GM21390 (cell line): Measurements from ENCODE around the gene PCDHGA5.
"Not testable (repeated sequence)": the region's sequence is repeated elsewhere in the genome, so short reads cannot be mapped to it uniquely, and the experiment has no call there.

Experiments
- ATAC-seq: cut with Tn5 transposase; IDR thresholded peaks from one replicate; pipeline ENCODE4 v1.9.1; 2021; ENCODE audit not compliant: unreplicated experiment

The PCDHGA5 gene

DNA sequence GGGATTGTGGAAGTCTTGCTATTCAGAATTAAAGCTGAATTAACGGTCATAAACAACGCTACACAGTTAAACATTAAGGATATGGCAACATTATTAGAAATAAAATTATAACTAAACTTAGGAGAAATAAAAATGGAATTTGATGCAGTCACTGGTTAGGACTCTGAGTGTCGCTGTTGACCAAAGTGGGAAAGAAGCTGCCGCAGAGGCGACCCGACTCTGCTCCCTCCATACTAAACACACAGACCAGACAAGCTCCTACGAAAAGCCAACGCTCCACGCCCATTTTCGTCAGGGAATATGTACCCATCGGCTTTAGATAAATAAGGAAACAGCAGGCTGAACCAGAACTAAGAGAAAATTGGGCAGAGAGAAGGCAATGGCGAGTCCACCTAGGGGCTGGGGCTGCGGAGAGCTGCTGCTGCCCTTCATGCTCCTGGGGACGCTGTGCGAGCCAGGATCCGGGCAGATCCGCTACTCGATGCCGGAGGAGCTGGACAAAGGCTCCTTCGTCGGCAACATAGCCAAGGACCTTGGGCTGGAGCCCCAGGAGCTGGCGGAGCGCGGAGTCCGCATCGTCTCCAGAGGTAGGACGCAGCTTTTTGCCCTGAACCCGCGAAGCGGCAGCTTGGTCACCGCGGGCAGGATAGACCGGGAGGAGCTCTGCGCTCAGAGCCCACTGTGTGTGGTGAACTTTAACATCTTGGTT is at the start of gene PCDHGA5:
Gene PCDHGA5, plus strand, starts transcription at position 211 of the 709 bp plus-strand sequence. Its CDS starts 169 bp downstream, at position 380.
- no peak for ATAC-seq

DNA sequence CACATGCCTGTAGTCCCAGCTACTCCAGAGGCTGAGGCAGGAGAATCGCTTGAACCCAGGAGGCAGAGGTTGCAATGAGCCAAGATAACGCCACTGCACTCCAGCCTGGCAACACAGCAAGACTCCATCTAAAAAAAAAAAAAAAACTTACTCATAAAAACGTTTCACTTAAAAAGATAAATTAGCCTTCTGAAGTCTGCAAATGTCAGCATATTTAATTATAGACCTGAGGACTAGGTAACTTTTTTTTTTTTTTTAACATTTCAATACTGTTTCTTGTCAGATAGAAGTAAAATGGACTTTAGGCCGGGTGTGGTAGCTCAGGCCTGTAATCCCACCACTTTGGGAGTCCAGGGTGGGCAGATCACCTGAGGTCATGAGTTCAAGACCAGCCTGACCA is 47.0 kb upstream of the PCDHGA5 start:
- ATAC-seq: not testable (repeated sequence)

DNA sequence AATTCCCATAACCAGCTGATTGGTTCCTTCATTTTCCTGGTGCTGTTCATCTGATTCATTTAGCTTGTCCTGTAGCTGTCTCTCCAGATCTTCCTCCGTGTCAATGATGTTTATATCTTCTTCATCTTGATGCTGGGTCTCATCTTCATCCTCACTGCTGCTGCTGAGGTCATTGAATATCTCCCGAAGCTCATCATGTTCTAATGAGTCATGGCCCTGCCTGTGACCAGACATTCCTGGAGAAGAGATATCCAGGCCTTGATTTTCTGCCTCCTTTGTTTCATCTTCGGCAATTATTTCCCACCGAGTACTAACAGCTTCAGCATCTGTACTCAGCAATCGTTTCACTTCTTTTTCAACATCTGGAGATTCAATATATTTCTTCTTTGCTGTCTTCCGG is 44.8 kb upstream of the PCDHGA5 start:
- no peak for ATAC-seq

DNA sequence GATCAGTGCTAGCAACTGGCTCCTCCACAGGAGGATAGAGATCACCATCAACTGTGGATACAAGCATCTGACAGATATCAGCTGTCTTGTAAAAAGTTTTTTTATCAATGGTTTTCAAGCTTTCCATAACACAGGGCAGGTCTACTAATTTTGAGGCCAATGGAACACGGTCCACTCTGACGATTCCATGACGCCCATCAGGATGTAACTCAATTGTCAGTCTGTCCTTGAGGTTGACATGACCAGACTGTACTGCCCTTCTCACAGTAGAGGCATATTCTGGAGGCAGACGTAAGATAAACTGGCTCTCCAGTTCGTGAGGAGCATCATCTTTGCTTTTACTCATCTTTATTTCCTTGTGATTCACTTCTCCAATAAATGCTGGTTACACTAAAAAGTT is 44.3 kb upstream of the PCDHGA5 start:
- ATAC-seq: no peak

DNA sequence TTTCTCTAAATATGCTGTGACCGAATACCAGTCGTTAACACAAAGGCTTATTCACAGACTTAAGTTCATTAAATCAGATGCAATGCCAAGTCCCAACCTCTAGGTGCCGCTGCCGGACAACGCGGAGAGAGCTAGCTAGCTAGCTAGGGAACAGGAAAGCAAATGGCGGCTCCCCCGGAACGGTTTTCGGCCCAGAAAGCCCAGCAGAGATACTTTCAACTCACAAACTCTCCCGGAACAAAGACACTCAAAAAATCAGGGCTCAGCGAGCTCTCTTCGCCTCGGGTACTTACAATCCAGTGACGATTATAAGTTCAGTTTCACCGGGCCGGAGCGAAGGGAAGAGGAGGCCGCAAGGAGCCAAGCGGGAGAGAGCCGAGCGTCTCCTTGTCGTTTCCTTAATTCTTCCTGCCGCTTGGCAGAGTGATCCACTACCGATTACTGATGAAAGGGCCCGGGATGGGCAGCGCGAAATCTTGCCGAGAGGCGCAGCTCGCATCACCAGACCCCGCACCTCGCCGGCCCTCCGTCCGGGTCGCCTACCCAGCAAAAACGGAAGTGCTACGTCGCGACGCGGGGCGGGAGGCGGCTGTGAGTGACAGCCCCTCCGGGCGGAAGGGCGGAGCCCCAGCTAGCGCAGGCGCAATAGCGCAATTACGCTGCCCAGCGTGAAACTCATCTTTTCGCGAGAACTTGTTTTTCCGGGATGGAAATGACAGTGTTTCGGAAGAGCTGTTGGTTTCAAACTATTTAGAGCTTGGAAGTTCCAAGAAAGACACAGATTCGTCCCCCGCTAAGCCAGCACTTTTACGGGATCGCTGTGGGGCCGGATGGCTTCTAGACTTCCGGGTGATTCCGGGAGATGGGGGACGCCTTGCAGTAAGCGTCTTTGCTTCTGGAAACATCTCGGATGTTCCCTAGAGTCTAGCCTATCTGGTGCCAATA is 43.5 kb upstream of the PCDHGA5 start, which contains the start of gene TAF7:
Gene TAF7, minus strand, starts transcription at position 560 of the 945 bp plus-strand sequence. CDS start 740 bp downstream, outside the sequence.
- peak; percentile 93 for ATAC-seq

DNA sequence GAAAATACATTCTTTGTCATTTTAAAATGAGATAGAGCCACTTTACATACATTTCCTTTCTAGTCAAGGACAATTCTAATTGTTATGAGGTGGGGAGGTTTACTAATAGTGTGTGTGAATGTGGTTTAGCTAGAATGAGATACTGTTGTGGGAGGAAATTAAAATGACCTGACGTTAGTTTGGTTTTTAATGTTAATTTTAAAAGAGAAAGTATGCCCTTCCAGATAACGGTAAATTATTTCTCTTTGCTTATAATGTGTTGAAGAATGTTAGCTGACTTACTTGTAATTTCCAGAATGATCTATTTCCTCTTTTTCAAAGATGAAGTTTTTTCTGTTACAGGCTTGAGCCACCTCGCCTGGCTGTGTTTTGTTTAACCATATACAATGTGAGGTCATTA is 41.7 kb upstream of the PCDHGA5 start:
- no peak for ATAC-seq

DNA sequence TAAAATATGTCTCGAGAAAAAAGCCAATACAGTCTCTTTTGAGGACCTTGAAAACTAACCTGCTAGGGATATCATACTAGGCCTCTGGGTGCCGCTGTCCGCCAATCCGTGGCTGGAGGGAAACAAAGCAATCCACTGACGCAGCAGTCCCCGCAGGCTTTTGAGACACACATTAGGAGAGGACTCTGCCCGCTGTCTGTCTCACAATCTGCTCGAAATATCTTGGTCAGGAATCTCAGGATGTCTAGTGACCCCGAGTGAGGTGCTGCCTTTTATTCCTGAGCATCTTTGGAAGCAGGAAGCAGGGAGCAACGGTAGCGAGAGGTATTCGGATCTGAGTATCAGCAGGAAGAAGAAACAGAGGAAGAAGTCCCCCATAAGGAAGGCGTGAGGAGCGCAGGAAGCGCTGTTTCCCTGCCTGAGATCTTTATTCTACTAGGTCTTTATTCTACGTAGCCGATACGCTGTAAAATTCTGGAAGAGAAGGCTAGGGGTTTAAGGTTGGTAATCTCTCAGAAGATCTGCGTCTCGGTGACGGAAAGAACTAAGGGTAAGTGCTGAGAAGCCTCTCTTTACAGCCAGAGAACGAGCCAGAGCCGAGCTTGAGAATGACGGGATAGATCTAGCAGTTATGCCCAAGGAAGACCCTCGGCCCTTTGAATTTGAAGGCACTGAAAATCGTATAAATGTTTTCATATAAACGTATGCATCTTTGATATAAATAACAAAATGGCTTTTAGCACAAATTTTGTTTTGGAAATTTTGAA is 37.7 kb upstream of the PCDHGA5 start:
- peak; percentile 89 for ATAC-seq

DNA sequence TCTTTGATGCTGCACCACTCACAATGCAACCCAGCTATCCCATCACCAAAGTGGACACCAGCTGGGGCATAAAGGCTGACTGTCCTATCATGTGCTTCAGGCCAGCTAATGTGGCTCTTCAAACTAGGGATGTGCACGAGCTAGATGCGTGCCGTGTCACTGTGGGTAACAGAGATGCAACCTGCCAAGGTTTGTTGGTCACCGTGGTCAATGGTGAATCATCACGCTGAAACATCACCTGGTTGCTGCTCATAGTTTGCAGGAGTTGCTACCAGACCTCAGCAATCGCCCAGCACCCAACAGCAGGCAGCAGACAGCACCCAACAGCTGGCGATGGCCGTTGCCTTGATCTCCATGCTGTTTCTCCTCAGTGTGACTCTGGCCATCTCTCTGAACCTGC is 35.7 kb upstream of the PCDHGA5 start:
- ATAC-seq: no peak

DNA sequence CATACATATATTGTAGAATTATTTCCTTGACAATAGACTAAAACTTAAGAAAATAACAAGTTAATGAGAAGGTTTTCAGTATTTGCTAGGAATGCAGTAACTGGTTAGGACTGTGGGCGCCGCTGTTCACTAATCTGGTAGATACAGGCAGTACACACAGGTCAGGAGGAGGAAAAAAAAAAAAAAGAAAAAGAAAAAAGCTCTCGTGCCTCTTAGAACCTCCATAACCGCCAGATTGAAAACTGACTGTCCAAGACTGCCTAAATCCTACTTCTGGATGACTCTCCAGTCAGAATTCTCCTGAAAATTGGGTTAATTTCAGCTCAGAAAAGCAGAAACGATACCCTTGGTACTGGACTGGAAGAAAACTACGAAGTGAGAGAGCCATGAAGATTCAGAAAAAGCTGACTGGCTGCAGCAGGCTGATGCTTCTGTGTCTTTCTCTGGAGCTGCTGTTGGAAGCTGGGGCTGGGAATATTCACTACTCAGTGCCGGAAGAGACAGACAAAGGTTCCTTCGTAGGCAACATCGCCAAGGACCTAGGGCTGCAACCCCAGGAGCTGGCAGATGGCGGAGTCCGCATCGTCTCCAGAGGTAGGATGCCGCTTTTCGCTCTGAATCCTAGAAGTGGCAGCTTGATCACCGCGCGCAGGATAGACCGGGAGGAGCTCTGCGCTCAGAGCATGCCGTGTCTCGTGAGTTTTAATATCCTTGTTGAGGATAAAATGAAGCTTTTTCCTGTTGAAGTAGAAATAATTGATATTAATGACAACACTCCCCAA is 33.5 kb upstream of the PCDHGA5 start, which contains the start of gene PCDHGA1:
Gene PCDHGA1, plus strand, starts transcription at position 216 of the 782 bp plus-strand sequence.
- no peak for ATAC-seq

DNA sequence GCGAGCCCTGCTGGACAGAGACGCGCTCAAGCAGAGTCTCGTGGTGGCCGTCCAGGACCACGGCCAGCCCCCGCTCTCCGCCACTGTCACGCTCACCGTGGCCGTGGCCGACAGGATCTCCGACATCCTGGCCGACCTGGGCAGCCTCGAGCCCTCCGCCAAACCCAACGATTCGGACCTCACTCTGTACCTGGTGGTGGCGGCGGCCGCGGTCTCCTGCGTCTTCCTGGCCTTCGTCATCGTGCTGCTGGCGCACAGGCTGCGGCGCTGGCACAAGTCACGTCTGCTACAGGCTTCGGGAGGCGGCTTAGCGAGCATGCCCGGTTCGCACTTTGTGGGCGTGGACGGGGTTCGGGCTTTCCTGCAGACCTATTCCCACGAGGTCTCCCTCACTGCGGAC is 31.4 kb upstream of the PCDHGA5 start:
- ATAC-seq: not testable (repeated sequence)

DNA sequence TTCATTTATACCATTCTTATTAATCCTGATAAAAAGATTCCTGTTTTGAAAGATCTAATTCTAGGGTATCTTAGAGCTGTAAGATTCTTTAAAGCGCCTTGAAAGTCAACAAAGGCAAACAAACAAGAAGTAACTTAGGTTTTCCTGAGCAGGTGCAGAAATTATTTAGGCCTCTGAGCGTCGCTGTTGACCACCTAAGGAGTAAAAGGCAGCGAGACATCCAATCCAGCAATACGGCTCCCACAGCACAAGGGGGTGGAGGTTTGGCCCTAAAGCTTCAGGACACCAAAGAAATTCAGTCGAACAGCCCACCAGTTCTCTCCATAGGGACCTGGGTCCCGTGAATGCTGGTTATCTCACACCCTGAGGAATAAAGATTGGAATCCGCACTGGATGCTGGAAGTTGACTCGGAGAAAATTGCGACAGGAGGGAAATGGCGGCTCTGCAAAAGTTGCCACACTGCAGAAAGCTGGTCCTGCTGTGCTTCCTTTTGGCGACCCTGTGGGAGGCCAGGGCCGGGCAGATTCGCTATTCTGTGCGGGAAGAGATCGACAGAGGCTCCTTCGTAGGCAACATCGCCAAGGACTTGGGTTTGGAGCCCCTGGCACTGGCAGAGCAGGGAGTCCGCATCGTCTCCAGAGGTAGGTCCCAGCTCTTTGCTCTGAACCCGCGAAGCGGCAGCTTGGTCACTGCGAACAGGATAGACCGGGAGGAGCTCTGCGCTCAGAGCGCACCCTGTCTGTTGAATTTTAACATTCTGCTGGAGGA is 25.2 kb upstream of the PCDHGA5 start, which contains the start of gene PCDHGA2:
Gene PCDHGA2, plus strand, starts transcription at position 223 of the 769 bp plus-strand sequence.
- no peak for ATAC-seq

DNA sequence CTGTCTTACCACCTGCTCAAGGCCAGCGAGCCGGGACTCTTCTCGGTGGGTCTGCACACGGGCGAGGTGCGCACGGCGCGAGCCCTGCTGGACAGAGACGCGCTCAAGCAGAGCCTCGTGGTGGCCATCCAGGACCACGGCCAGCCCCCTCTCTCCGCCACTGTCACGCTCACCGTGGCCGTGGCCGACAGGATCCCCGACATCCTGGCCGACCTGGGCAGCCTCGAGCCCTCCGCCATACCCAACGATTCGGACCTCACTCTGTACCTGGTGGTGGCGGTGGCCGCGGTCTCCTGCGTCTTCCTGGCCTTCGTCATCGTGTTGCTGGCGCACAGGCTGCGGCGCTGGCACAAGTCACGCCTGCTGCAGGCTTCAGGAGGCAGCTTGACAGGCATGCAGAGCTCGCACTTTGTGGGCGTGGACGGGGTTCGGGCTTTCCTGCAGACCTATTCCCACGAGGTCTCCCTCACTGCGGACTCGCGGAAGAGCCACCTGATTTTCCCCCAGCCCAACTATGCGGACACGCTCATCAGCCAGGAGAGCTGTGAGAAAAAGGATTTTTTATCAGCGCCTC is 23.1 kb upstream of the PCDHGA5 start:
- ATAC-seq: not testable (repeated sequence)

DNA sequence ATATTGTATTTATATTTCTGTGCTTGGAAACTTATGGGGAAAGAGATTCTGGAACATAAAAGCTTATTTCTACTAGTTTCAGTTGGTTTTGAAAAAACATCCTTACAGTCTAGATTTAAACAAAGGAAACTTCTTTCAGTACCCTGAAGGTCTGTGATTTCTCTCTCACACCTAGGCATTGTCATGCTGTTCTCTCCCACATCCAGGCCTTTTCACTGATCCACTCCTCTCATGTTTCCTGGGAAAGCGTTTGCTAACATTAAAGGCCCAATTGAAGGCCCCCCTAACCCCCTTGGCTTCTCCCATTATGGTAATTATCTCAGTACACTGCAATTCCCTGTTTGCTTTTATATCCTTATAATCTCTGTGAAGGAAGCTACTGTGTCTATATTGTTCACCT is 21.2 kb upstream of the PCDHGA5 start:
- no peak for ATAC-seq

DNA sequence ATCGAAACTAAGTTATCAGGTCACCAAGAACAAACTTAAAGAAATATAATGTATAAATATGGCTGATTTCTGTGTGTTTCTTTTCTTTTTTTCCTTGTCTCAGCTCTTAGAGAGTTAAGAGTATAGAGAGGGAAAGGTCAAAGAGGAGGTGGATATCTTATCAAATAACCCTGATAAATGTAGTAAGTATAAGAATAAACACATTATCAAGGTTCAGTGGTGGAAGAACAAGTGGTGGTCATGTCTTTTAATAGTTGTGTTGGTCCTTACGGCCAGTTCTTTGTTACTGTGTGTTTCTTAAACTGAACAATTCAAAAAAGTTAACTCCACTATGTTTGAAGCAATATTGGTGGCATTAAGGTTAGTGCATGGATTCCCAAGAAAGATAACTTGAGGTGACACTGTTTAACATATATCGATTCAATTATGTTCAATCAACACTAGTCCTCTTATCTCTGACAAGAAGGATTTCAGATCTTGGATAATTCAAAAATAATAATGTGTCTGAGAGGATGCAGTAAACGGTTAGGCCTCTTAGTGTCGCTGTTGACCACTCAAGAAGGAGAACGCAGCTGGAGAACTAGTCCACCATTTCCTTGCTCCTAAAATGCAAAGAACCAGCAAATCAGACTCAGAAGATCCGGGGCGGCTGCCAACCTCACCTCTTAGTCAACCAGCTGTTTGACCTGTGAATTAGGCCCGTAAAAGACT is 20.6 kb upstream of the PCDHGA5 start, which contains the start of gene PCDHGA3:
Gene PCDHGA3, plus strand, starts transcription at position 588 of the 711 bp plus-strand sequence. CDS start 205 bp downstream, outside the sequence.
- no peak for ATAC-seq

DNA sequence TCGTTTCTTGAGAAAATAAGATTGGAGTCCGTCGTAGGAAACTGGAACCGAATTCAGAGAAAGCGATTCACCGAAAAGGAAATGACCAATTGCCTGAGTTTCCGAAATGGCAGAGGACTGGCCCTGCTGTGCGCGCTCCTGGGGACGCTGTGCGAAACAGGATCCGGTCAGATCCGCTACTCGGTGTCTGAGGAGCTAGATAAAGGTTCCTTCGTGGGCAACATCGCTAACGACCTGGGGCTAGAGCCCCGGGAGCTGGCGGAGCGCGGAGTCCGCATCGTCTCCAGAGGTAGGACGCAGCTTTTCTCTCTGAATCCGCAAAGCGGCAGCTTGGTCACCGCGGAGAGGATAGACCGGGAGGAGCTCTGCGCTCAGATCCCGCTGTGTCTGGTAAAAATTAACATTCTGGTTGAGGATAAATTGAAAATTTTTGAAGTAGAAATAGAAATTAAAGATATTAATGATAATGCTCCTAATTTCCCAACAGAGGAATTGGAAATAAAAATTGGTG is 20.0 kb upstream of the PCDHGA5 start:
- no peak for ATAC-seq

DNA sequence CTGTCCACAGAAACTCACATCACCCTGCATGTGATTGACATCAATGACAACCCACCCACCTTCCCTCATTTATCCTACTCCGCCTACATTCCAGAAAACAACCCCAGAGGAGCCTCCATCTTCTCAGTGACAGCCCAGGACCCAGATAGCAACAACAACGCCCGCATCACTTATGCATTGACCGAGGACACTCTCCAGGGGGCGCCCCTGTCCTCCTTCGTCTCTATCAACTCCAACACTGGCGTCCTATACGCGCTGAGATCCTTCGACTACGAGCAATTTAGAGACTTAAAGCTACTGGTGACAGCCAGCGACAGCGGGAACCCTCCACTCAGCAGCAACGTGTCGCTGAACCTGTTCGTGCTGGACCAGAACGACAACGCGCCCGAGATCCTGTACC is 18.6 kb upstream of the PCDHGA5 start:
- ATAC-seq: no peak

DNA sequence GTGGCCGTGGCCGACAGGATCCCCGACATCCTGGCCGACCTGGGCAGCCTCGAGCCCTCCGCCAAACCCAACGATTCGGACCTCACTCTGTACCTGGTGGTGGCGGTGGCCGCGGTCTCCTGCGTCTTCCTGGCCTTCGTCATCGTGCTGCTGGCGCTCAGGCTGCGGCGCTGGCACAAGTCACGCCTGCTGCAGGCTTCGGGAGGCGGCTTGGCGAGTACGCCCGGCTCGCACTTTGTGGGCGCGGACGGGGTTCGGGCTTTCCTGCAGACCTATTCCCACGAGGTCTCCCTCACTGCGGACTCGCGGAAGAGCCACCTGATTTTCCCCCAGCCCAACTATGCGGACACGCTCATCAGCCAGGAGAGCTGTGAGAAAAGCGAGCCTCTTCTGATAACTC is 17.9 kb upstream of the PCDHGA5 start:
- not testable (repeated sequence) for ATAC-seq
